Uterus (tissue), 4 donors: ENCODE measurements around the gene TPRG1L. TPM values are rescaled to one million over a fixed set of nuclear protein-coding genes. Genes with fewer than 3 reads are reported as not detected.

Source experiments
- DNase-seq, 2 donors: peaks; one replicate each; pipeline ENCODE4 v3.0.0-alpha.2; 2019 to 2020
- H3K27ac ChIP-seq, 2 donors: fragments of 200-600 bp; sonication (generic); 1 replicate in 1 of 2; 2 replicates in 1 of 2; pipeline ENCODE4 v1.5.1; 2016 to 2018
- H3K27me3 ChIP-seq, 2 donors: fragments of 200-600 bp; sonication (generic); one replicate each; pipeline ENCODE4 v1.5.1; 2018 to 2019; ENCODE audit warnings: control low read depth in 1 of 2
- H3K36me3 ChIP-seq, 2 donors: fragments of 200-600 bp; sonication (generic); one replicate each; pipeline ENCODE4 v1.5.1; 2019; ENCODE audit warnings: control low read depth in 1 of 2
- H3K4me1 ChIP-seq, 2 donors: fragments of 200-600 bp; sonication (generic); one replicate each; pipeline ENCODE4 v1.5.1; 2018 to 2019; ENCODE audit warnings: control low read depth in 1 of 2
- H3K4me3 ChIP-seq, 2 donors: fragments of 200-600 bp; sonication (generic); 1 replicate in 1 of 2; 2 replicates in 1 of 2; pipeline ENCODE4 v1.5.1; 2018 to 2019; ENCODE audit warnings: mild to moderate bottlenecking in 1 of 2
- H3K9me3 ChIP-seq, 2 donors: fragments of 200-600 bp; sonication (generic); one replicate each; pipeline ENCODE4 v1.5.1; 2019; ENCODE audit warnings: control low read depth in 1 of 2
- CTCF ChIP-seq, 4 experiments: fragments of 200-600 bp in 2 of 4; fragments of 450-650 bp in 2 of 4; sonication (generic) in 2 of 4; IDR thresholded peaks; one replicate each; pipeline ENCODE4 v1.5.1; 2016 to 2019; ENCODE audit warnings: antibody characterized with exemption in 4 of 4, mild to moderate bottlenecking in 2 of 4, moderate library complexity in 1 of 4
- POLR2A ChIP-seq, 2 donors: fragments of 450-650 bp; IDR thresholded peaks; one replicate each; pipeline ENCODE4 v1.6.1; 2016; ENCODE audit warnings: antibody characterized with exemption in 2 of 2, mild to moderate bottlenecking in 1 of 2, moderate library complexity in 1 of 2
- intact Hi-C: fragments of 100-400 bp; cut with DNase I; formaldehyde crosslinking; loops from one replicate; pipeline ENCODE4 v1.15.1; 2023; ENCODE audit warnings: low total_unique reads
- total RNA-seq, 4 donors: library from RNA; depleted of rRNA in 3 of 4; stranded (reverse); fragments of >200 nt in 3 of 4; gene quantifications; one replicate each; pipeline versions ENCODE4 v1.1.0 to v1.2.4, GENCODE V29; 2014 to 2023
- donor health status: DM: yes; HTN: yes; CAD: no.

TPRG1L gene
- total RNA-seq, 4 donors from 2014 or later: 18.7 to 43.4 (median 29.6) TPM

- Histone ChIP-seq H3K4me3 (no peak overlapping the region), H3K36me3 (no peaks in the 10 kb centered on the region), H3K27ac (no peak overlapping the region), H3K4me1 (no peaks in the 10 kb centered on the region), H3K27me3 (no peaks in the 10 kb centered on the region), H3K9me3 (no peaks in the 10 kb centered on the region)
- TF ChIP-seq CTCF (IDR thresholded peaks at IDR 0.05) (no peak), POLR2A (IDR thresholded peaks at IDR 0.05) (no peak)
- DNase-seq: no peak
- intact Hi-C loops: no loop called here
Measured at GRCh38 chr1:3598522-3599285, 26.1 kb upstream of the TPRG1L start.

DNA sequence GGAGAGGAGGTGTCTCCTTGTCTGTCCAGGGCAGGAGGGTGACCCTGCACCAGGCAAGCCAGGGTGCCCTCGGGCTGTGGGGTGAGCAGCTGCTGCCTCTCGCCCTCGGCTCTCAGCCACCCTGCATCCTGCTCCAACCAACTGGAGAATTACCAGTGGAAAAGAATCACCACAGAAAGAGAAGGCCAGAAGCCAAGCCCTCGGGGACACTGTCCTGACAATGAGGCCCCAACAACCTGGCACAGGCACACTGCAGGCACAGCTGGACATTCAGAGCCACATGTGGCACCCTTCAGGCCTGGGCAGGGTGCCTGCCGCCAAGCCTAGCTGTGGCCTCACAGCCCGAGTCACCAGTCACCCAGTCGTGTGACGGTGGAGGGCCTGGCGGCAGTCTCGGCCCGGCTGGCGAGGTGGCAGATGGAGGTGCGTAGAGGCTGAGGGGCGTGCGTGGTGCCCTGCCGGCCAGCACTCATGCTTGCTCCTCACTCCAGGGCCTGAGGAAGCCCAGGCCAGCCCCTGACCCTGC, 25.5 kb upstream of the TPRG1L start:
- H3K4me3 ChIP-seq: no peak overlapping the region
- H3K9me3 ChIP-seq: no peaks in the 10 kb centered on the region
- H3K27me3 ChIP-seq: no peaks in the 10 kb centered on the region
- intact Hi-C loops: no loop called here
- no peak for DNase-seq
- H3K27ac ChIP-seq: no peak overlapping the region
- no peak for TF ChIP-seq CTCF (IDR thresholded peaks at IDR 0.05)
- no peak for TF ChIP-seq POLR2A (IDR thresholded peaks at IDR 0.05)
- no peaks in the 10 kb centered on the region for H3K4me1 ChIP-seq
- no peaks in the 10 kb centered on the region for H3K36me3 ChIP-seq

GRCh38 chr1:3599816-3600215, 25.0 kb upstream of the TPRG1L start:
- Histone ChIP-seq H3K9me3 (no peaks in the 10 kb centered on the region), H3K27ac (no peak overlapping the region), H3K27me3 (no peaks in the 10 kb centered on the region), H3K4me3 (no peak overlapping the region), H3K36me3 (no peaks in the 10 kb centered on the region), H3K4me1 (no peaks in the 10 kb centered on the region)
- no peak for DNase-seq
- intact Hi-C loops: no loop called here
- TF ChIP-seq POLR2A (IDR thresholded peaks at IDR 0.05): no peak
- no peak for TF ChIP-seq CTCF (IDR thresholded peaks at IDR 0.05)

DNA sequence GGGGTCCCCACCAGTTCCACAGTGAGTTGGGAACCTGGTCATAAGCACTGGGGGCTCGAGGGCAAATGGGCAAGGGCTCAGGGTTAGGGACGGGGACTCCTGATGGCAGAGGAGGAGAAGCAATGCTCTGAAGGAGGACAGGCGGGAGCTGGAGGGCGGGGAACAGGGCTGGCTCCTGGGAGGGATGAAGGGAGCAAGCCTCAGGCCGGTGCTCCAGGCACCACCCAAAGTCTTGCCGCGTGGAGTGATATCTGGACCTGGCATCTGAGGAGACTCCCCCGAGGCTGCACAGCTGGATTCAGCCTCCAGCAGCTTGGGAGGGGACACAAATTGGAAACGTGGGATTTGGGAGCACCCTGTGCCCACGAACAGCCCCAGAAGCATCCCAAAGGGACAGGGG, 24.5 kb upstream of the TPRG1L start:
- no peaks in the 10 kb centered on the region for H3K4me1 ChIP-seq
- H3K36me3 ChIP-seq: no peaks in the 10 kb centered on the region
- H3K4me3 ChIP-seq: no peak overlapping the region
- intact Hi-C loops: no loop called here
- no peak overlapping the region for H3K27ac ChIP-seq
- no peaks in the 10 kb centered on the region for H3K27me3 ChIP-seq
- no peaks in the 10 kb centered on the region for H3K9me3 ChIP-seq
- no peak for TF ChIP-seq CTCF (IDR thresholded peaks at IDR 0.05)
- no peak for TF ChIP-seq POLR2A (IDR thresholded peaks at IDR 0.05)
- DNase-seq: no peak

GRCh38 chr1:3601743-3602142, 23.1 kb upstream of the TPRG1L start:
- H3K27me3 ChIP-seq: no peaks in the 10 kb centered on the region
- no peak for DNase-seq
- intact Hi-C loops: no loop called here
- H3K4me3 ChIP-seq: no peak overlapping the region
- TF ChIP-seq CTCF (IDR thresholded peaks at IDR 0.05) (no peak), POLR2A (IDR thresholded peaks at IDR 0.05) (no peak)
- H3K4me1 ChIP-seq: no peaks in the 10 kb centered on the region
- H3K36me3 ChIP-seq: no peaks in the 10 kb centered on the region
- no peaks in the 10 kb centered on the region for H3K9me3 ChIP-seq
- no peak overlapping the region for H3K27ac ChIP-seq
